ENCODE data around the gene GPHA2. TPM values are rescaled to one million over a fixed set of nuclear protein-coding genes. Genes with fewer than 3 reads are reported as not detected.
A peak's percentile ranks its signal among the peaks of the same experiment; 100 is the strongest.

Gene GPHA2
- total RNA-seq, 1 donor from 2014 or later: not detected

DNA sequence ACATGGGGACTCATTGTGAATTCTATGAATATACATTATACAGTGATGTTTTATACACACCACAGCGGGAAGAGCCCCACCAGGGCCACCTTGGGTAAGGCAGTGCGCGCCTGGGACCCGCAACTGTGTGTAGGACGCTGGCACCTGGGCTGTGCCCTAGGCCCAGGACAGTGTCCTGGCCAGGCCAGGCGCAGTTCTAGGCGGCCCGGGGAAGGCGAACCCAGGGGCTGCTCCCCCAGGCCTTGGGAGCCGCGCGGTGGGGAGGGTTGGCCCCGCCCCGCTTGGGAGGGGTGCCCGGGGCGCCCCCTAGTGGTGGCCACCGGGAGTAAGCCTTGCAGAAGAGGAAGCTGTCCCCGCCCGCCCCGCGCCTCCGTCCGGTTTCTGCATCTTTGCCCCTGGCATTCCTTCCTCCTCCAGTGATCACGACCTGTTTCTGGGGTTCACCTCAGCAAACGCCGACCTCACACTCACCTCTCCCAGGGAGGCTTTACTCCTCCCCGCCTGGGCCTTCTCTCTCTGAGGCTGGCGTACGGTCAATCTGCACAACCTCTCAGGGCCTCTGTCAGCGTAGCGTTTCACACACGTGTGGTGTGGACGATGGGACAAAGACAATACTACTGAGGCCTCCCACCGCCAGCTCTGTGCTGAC lies 47.8 kb downstream of the GPHA2 start:
- DNase-seq (ENCODE audit: low read depth) (no peak), FAIRE-seq (no peak)
- H3K27me3 Mint-ChIP-seq (ENCODE audit: low read depth, unreplicated experiment): peaks cover 7% of the 10 kb centered on the region
- Histone ChIP-seq H3K36me3 (ENCODE audit: insufficient read depth, low read length) (no peaks in the 10 kb centered on the region), H3K4me3 (ENCODE audit: insufficient read depth, low read depth, low read length) (peak overlapping the region; percentile 38), H3K9ac (ENCODE audit: low read length) (peak overlapping the region; percentile 52), H2AFZ (ENCODE audit: low read depth, low read length) (peak overlapping the region; percentile 99), H3K27ac (ENCODE audit: low read depth, low read length) (no peak overlapping the region), H4K20me1 (ENCODE audit: insufficient read depth, low read length) (no peaks in the 10 kb centered on the region), H3K4me2 (ENCODE audit: low read length) (peak overlapping the region; percentile 85), H3K9me3 (ENCODE audit: insufficient read depth, low read depth, low read length) (no peaks in the 10 kb centered on the region), H3K27me3 (ENCODE audit: insufficient read depth, low read length) (no peaks in the 10 kb centered on the region), H3K79me2 (ENCODE audit: insufficient read depth, low read length) (no peaks in the 10 kb centered on the region), H3K4me1 (ENCODE audit: insufficient read depth, low read length) (peaks cover 8% of the 10 kb centered on the region)
- peak overlapping the region; percentile 79 for H3K4me3 Mint-ChIP-seq (ENCODE audit: unreplicated experiment)
- peaks cover 14% of the 10 kb centered on the region for H3K4me1 Mint-ChIP-seq (ENCODE audit: low read depth, unreplicated experiment)
- no peaks in the 10 kb centered on the region for H3K9me3 Mint-ChIP-seq (ENCODE audit: unreplicated experiment)
- H3K36me3 Mint-ChIP-seq (ENCODE audit: low read depth, unreplicated experiment): peaks cover 2% of the 10 kb centered on the region
- TF ChIP-seq EZH2 (IDR thresholded peaks at IDR 0.05; ENCODE audit: insufficient read depth, low read length) (no peak), CTCF (IDR thresholded peaks at IDR 0.05; ENCODE audit: insufficient read depth, low read depth, low read length) (peak; percentile 38)
- H3K27ac Mint-ChIP-seq (ENCODE audit: unreplicated experiment): peak overlapping the region; percentile 47

GRCh38 chr11:64887234-64887756 lies 48.4 kb downstream of the GPHA2 start:
- H2AFZ ChIP-seq (ENCODE audit: low read depth, low read length): peak overlapping the region; percentile 3
- H3K9ac ChIP-seq (ENCODE audit: low read length): peak overlapping the region; percentile 16
- peaks cover 7% of the 10 kb centered on the region for H3K27me3 Mint-ChIP-seq (ENCODE audit: low read depth, unreplicated experiment)
- FAIRE-seq (no peak), DNase-seq (ENCODE audit: low read depth) (no peak)
- no peaks in the 10 kb centered on the region for H3K79me2 ChIP-seq (ENCODE audit: insufficient read depth, low read length)
- H3K9me3 ChIP-seq (ENCODE audit: insufficient read depth, low read depth, low read length): no peaks in the 10 kb centered on the region
- no peaks in the 10 kb centered on the region for H4K20me1 ChIP-seq (ENCODE audit: insufficient read depth, low read length)
- no peaks in the 10 kb centered on the region for H3K9me3 Mint-ChIP-seq (ENCODE audit: unreplicated experiment)
- H3K36me3 ChIP-seq (ENCODE audit: insufficient read depth, low read length): no peaks in the 10 kb centered on the region
- no peak overlapping the region for H3K27ac ChIP-seq (ENCODE audit: low read depth, low read length)
- H3K27me3 ChIP-seq (ENCODE audit: insufficient read depth, low read length): no peaks in the 10 kb centered on the region
- peaks cover 14% of the 10 kb centered on the region for H3K4me1 Mint-ChIP-seq (ENCODE audit: low read depth, unreplicated experiment)
- H3K4me1 ChIP-seq (ENCODE audit: insufficient read depth, low read length): peaks cover 8% of the 10 kb centered on the region
- no peak overlapping the region for H3K4me3 ChIP-seq (ENCODE audit: insufficient read depth, low read depth, low read length)
- peak overlapping the region; percentile 85 for H3K4me2 ChIP-seq (ENCODE audit: low read length)
- no peak overlapping the region for H3K27ac Mint-ChIP-seq (ENCODE audit: unreplicated experiment)
- H3K36me3 Mint-ChIP-seq (ENCODE audit: low read depth, unreplicated experiment): peaks cover 2% of the 10 kb centered on the region
- no peak for TF ChIP-seq CTCF (IDR thresholded peaks at IDR 0.05; ENCODE audit: insufficient read depth, low read depth, low read length)
- no peak for TF ChIP-seq EZH2 (IDR thresholded peaks at IDR 0.05; ENCODE audit: insufficient read depth, low read length)
- peak overlapping the region; percentile 12 for H3K4me3 Mint-ChIP-seq (ENCODE audit: unreplicated experiment)
